Colonic mucosa (tissue), 4 donors: ENCODE results near the gene MTG1. TPM values are rescaled to one million over a fixed set of nuclear protein-coding genes. Genes with fewer than 3 reads are reported as not detected.
"Not testable (repeated sequence)": the region's sequence is repeated elsewhere in the genome, so short reads cannot be mapped to it uniquely, and the experiment has no call there.

Experiments used
- DNase-seq: peaks from one replicate; pipeline ENCODE4 v3.0.0-alpha.2; 2020
- H3K27ac ChIP-seq: fragments of 200-600 bp; one replicate; pipeline ENCODE4 v1.8.0; 2021
- H3K27me3 ChIP-seq: fragments of 200-600 bp; one replicate; pipeline ENCODE4 v1.8.0; 2021
- H3K36me3 ChIP-seq: fragments of 200-600 bp; one replicate; pipeline ENCODE4 v1.8.0; 2021
- H3K4me1 ChIP-seq: fragments of 200-600 bp; one replicate; pipeline ENCODE4 v1.8.0; 2021; ENCODE audit warnings: mild to moderate bottlenecking
- H3K4me3 ChIP-seq: fragments of 200-600 bp; one replicate; pipeline ENCODE4 v1.8.0; 2021
- H3K9ac ChIP-seq, 2 donors: one replicate each; pipeline ENCODE4 v1.7.0; 2013; ENCODE audit warnings: control low read depth in 2 of 2, low read depth in 2 of 2, low read length in 2 of 2
- H3K9me3 ChIP-seq: fragments of 200-600 bp; one replicate; pipeline ENCODE4 v1.8.0; 2021
- intact Hi-C: fragments of 100-400 bp; cut with DNase I; formaldehyde crosslinking; loops from one replicate; pipeline ENCODE4 v1.14.1; 2022
- microRNA-seq: library from miRNA; unstranded; fragments of <30 nt; microRNA quantifications from one replicate; pipeline ENCODE4, GENCODE V29; 2019
- total RNA-seq, 2 donors: library from RNA; stranded (reverse); fragmentation: NEBNext Ultra II Directional in 1 of 2; extraction: Animal tissue kit (Norgen Biotek cat#: 25700) in 1 of 2; gene quantifications; one replicate each; pipeline ENCODE4 v1.2.1, GENCODE V29; 2021
- TF ChIP-seq, protein P1 (sequence below): fragments of 200-600 bp; IDR thresholded peaks from one replicate; pipeline ENCODE4 v1.8.0; 2022; ENCODE audit warnings: antibody characterized with exemption, mild to moderate bottlenecking
- donor health status: healthy.
- donor health status: DM: no; HTN: no; CAD: no.
- donor health status: DM: no; HTN: no; CAD: no.

Gene MTG1
- total RNA-seq, 2 donors from 2014 or later = 31.2 to 59.5 TPM

DNA sequence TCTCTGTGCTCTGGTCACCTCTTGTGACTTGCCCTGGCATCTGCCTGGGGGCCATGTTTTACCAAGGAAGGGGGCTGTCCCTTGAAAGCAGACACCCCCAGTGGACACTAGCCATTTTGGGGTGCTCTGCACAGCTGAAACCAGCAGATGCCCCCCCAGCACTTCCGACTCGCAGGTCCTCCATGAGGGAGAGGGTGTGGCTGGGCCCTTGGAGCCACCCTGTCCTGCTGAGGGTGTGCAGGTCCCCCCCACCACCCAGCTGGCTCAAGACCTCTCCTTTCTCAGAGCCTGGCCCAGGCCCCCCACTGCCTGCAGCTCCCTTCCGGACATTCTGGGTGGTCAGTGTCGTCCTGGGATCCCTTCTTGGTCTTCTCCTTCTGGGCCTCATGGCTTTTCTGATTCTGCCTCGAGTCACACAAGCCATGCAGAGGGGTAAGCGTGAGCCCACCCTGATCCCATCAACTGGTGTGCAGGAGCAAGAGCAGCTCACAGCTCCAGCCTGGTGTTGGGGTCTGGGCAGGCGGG, 72.1 kb downstream of the MTG1 start:
- peaks cover 5% of the 10 kb centered on the region for H3K9me3 ChIP-seq
- no peaks in the 10 kb centered on the region for H3K27me3 ChIP-seq
- no peaks in the 10 kb centered on the region for H3K4me1 ChIP-seq
- no peak overlapping the region for H3K9ac ChIP-seq
- no peak overlapping the region for H3K27ac ChIP-seq
- no peaks in the 10 kb centered on the region for H3K36me3 ChIP-seq
- no peak overlapping the region for H3K4me3 ChIP-seq
- TF ChIP-seq, protein P1, sequence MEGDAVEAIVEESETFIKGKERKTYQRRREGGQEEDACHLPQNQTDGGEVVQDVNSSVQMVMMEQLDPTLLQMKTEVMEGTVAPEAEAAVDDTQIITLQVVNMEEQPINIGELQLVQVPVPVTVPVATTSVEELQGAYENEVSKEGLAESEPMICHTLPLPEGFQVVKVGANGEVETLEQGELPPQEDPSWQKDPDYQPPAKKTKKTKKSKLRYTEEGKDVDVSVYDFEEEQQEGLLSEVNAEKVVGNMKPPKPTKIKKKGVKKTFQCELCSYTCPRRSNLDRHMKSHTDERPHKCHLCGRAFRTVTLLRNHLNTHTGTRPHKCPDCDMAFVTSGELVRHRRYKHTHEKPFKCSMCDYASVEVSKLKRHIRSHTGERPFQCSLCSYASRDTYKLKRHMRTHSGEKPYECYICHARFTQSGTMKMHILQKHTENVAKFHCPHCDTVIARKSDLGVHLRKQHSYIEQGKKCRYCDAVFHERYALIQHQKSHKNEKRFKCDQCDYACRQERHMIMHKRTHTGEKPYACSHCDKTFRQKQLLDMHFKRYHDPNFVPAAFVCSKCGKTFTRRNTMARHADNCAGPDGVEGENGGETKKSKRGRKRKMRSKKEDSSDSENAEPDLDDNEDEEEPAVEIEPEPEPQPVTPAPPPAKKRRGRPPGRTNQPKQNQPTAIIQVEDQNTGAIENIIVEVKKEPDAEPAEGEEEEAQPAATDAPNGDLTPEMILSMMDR = no peak
- no peak for DNase-seq
- intact Hi-C loops = no loop called here

DNA sequence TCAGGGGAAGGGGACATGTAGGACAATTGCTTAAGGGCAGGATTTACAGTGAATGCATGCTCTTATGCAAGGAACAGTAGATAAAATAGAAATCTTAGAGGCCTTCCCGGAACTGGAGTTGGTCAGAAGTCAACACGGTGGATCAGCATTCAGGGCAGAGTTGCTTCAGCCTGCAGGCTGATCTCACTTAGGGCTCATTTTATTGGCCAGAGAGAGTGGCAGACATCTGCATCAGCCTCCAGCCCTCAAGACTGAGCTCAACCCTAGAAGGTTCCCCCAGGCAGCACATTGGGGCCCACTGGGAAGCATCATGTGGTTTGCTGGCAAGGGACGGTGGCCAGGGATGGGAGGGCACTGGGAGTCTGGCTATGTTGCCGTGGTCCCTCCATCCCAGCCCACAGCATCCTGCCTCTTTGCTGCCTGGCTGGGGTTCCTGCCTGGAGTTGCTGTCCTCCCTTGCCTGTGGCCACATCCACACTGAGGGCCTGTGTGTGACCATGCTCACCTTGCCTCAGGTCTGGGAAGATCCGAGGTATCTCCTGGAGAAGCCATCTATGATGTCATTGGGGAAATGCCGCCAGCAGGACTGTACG, 72.8 kb downstream of the MTG1 start:
- Histone ChIP-seq H3K4me1 (no peaks in the 10 kb centered on the region), H3K9ac (no peak overlapping the region), H3K9me3 (peaks cover 5% of the 10 kb centered on the region), H3K4me3 (no peak overlapping the region), H3K27ac (no peak overlapping the region), H3K36me3 (no peaks in the 10 kb centered on the region), H3K27me3 (no peaks in the 10 kb centered on the region)
- intact Hi-C loops = no loop called here
- TF ChIP-seq, protein P1 = no peak
- no peak for DNase-seq

DNA sequence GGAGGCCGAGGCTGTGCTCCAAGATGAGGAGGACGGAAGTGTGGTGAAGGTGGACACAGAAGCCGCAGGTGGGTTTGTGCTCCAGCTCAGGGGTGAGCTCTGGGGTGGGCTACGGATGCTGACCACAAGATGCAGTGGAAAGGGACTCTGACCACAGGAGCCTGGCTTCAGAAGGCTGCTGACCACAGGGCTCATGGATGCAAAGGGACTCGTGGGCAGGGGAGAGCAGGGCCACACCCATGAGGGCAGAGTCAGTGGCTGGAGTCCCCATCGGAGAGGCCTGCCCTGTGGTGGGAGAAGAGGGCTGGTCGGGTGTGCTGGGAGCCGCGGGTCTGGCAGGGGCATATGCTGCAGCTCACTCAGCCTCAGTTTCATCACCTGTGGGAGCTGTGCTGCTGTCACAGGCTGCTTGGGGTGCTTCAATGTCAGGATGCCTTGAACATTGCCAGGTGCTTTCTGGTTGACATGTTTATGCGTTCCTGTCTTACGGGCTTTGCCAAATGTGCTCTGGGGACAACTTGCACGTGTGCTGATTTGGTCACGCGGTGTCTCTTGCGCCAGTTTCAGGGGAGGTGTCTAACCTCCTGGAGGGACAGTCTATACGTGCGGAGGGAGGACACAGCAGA, 73.4 kb downstream of the MTG1 start:
- Histone ChIP-seq H3K36me3 (no peaks in the 10 kb centered on the region), H3K9ac (no peak overlapping the region), H3K27ac (no peak overlapping the region), H3K27me3 (no peaks in the 10 kb centered on the region), H3K4me1 (no peaks in the 10 kb centered on the region), H3K9me3 (peaks cover 5% of the 10 kb centered on the region), H3K4me3 (no peak overlapping the region)
- intact Hi-C loops = no loop called here
- TF ChIP-seq, protein P1 = no peak
- no peak for DNase-seq

DNA sequence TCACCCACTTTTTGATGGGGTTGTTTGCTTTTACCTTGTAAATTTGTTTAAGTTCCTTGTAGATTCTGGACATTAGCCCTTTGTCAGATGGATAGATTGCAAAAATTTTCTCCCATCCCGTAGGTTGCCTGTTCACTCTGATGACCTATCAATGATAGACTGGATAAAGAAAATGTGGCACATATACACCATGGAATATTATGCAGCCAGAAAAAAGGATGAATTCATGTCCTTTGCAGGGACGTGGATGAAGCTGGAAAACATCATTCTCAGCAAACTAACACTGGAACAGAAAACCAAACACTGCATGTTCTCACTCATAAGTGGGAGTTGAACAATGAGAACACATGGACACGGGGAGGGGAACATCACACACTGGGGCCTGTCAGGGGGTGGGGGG, 75.2 kb downstream of the MTG1 start:
- DNase-seq = not testable (repeated sequence)

DNA sequence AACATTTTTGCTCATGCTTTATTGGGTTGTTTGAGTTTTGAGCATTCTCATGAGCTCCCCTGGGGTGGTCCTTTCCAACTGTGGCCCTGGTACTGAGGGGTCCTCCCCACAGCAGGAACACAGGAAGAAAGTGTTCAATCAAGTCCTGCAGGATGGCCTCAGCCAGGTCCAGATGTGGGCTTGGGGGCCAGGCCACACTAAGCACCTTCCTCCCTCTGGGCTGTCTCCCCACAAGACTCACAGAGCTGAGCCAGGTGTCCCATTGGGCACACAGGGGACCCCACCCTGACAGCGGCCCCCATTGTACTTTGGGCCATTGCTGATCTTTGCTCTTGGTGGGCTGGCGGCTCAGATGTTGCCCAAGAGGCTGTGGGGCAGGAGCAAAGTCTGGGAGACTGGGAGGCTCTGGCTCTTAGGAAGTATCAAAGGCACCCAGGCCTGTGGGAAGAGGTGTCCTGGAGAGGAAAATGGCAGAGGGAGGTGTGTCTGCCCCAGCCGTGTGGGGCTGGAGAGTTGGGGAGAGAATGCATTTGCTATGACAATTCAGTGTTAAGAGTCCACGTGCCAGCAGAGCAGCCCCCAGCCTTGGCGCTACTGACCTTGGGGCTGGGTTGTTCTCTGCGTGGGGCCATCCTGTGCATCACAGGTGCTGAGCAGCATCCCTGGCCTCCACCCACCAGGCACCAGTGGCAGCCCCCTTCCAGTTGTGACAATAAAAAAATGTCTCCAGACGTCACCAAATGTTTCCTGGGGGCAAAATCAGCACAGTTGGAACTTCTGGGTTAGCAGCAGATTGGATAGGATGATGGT, 77.5 kb downstream of the MTG1 start:
- DNase-seq = no peak
- H3K9me3 ChIP-seq = peaks cover 5% of the 10 kb centered on the region
- no peak overlapping the region for H3K27ac ChIP-seq
- H3K36me3 ChIP-seq = no peaks in the 10 kb centered on the region
- intact Hi-C loops = no loop called here
- TF ChIP-seq, protein P1 = no peak
- H3K27me3 ChIP-seq = no peaks in the 10 kb centered on the region
- H3K9ac ChIP-seq = no peak overlapping the region
- H3K4me3 ChIP-seq = no peak overlapping the region
- no peaks in the 10 kb centered on the region for H3K4me1 ChIP-seq

More for the DNA sequence above, 75.2 kb downstream of the MTG1 start:
- H3K4me1 ChIP-seq, intact Hi-C loops, H3K27ac ChIP-seq, H3K9ac ChIP-seq, H3K27me3 ChIP-seq, H3K36me3 ChIP-seq, H3K4me3 ChIP-seq, H3K9me3 ChIP-seq: not testable (repeated sequence)

Small RNA genes within 50 kb of the gene (microRNA-seq; reads per million reads assigned to microRNA genes)
- gene MIR3944 = 2.8 reads per million

Other genes starting within 250 kb of the MTG1 start
- gene KNDC1, start 233.9 kb upstream of the MTG1 start, total RNA-seq = under 1 TPM; 0.29 to 0.32 TPM
- gene UTF1, start 163.9 kb upstream of the MTG1 start, total RNA-seq = not detected
- under 1 TPM; 0.15 to 0.24 TPM for gene VENTX, start 156.3 kb upstream of the MTG1 start, total RNA-seq
- 1 to 10 TPM; 3.7 to 5.7 TPM for gene ADAM8, start 117.3 kb upstream of the MTG1 start, total RNA-seq
- gene TUBGCP2, start 85.3 kb upstream of the MTG1 start, total RNA-seq = 10 to 100 TPM; 64.7 to 67.5 TPM
- 10 to 100 TPM; 53.9 to 78.2 TPM for gene ZNF511, start 85.2 kb upstream of the MTG1 start, total RNA-seq
- 1 to 10 TPM in 1 of 2 donors, not detected in 1; 1.6 TPM for gene CALY, start 57.3 kb upstream of the MTG1 start, total RNA-seq
- gene PRAP1, start 46.8 kb upstream of the MTG1 start, total RNA-seq = 10 to 100 TPM; 15.0 to 99.3 TPM
- gene FUOM, start 36.1 kb upstream of the MTG1 start, total RNA-seq = 10 to 100 TPM; 16.9 to 23.3 TPM
- gene ECHS1, start 20.8 kb upstream of the MTG1 start, total RNA-seq = 100 to 1,000 TPM; 188 to 214 TPM
- 1 to 10 TPM; 3.5 to 5.8 TPM for gene PAOX, start 14.9 kb upstream of the MTG1 start, total RNA-seq
- gene SPRN, start 30.5 kb downstream of the MTG1 start, total RNA-seq = not detected
- 1 to 10 TPM; 1.3 to 1.6 TPM for gene SCART1, start 59.8 kb downstream of the MTG1 start, total RNA-seq
- 1 to 10 TPM in 1 of 2 donors, under 1 TPM in 1; 0.90 to 3.5 TPM for gene CYP2E1, start 133.2 kb downstream of the MTG1 start, total RNA-seq
- not detected for gene SYCE1, start 171.4 kb downstream of the MTG1 start, total RNA-seq
- gene FRG2B, start 232.6 kb downstream of the MTG1 start, total RNA-seq = not detected